SK-N-SH (cell line): ENCODE results near the gene PLBD2. TPM values are rescaled to one million over a fixed set of nuclear protein-coding genes. Genes with fewer than 3 reads are reported as not detected.

ENCODE experiments used
- CTCF ChIA-PET: fragments of 300-600, 350-600 bp; formaldehyde crosslinking; extraction: SDS; loops from one replicate; lab custom pipeline; 2021; lab: Yijun Ruan, JAX
- POLR2A ChIA-PET: fragments of 350-600 bp; sonication (Branson Sonifier 250); formaldehyde crosslinking; extraction: SDS; loops from one replicate; lab custom pipeline; 2020; ENCODE audit warnings: antibody characterized with exemption, inconsistent platforms; lab: Yijun Ruan, JAX
- DNase-seq: peaks from one replicate; pipeline ENCODE4 v3.0.0; 2012
- H2AFZ ChIP-seq: fragments of 200-600 bp; sonication (generic); 2 replicates; pipeline ENCODE4 v1.8.1; 2016; ENCODE audit warnings: antibody characterized with exemption, mild to moderate bottlenecking, low read depth
- H3F3A ChIP-seq: fragments of 200-600 bp; sonication (generic); replicated peaks from 2 replicates; pipeline ENCODE3; 2016; ENCODE audit warnings: antibody characterized with exemption, mild to moderate bottlenecking; ENCODE audit not compliant: insufficient read depth
- H3K27ac ChIP-seq, 2 experiments: fragments of 200-500 bp in 1 of 2; fragments of 200-600 bp in 1 of 2; sonication (Bioruptor generic) in 1 of 2; sonication (generic), shearing (Covaris generic) in 1 of 2; 2 replicates each; pipeline versions ENCODE4 v1.5.1 to v1.6.1; 2014 to 2016; ENCODE audit warnings: low read depth in 2 of 2, inconsistent platforms in 1 of 2, low read length in 1 of 2, mild to moderate bottlenecking in 1 of 2, mixed read lengths in 1 of 2
- H3K27me3 ChIP-seq: fragments of 200-600 bp; sonication (generic), shearing (Covaris generic); 2 replicates; pipeline ENCODE4 v1.6.1; 2016; ENCODE audit warnings: mixed run types; ENCODE audit not compliant: insufficient read depth
- H3K36me3 ChIP-seq, 2 experiments: fragments of 200-500 bp in 1 of 2; fragments of 200-600 bp in 1 of 2; sonication (Bioruptor generic) in 1 of 2; sonication (generic) in 1 of 2; replicated peaks in 1 of 2; 2 replicates each; pipeline versions ENCODE3 to v1.5.1; 2014 to 2016; ENCODE audit warnings: low read length in 1 of 2, mild to moderate bottlenecking in 1 of 2; ENCODE audit not compliant: insufficient read depth in 2 of 2, control insufficient read depth in 1 of 2
- H3K4me1 ChIP-seq, 2 experiments: fragments of 200-500 bp in 1 of 2; fragments of 200-600 bp in 1 of 2; sonication (Bioruptor generic) in 1 of 2; sonication (generic), shearing (Covaris generic) in 1 of 2; 2 replicates each; pipeline versions ENCODE4 v1.5.1 to v1.6.1; 2014 to 2016; ENCODE audit warnings: low read depth in 1 of 2, low read length in 1 of 2, mixed run types in 1 of 2; ENCODE audit not compliant: insufficient read depth in 2 of 2, control insufficient read depth in 1 of 2
- H3K4me2 ChIP-seq: fragments of 200-600 bp; sonication (generic), shearing (Covaris generic); 2 replicates; pipeline ENCODE4 v1.6.1; 2017; ENCODE audit warnings: mixed run types
- H3K4me3 ChIP-seq, 2 experiments: fragments of 200-500 bp in 1 of 2; fragments of 200-600 bp in 1 of 2; sonication (Bioruptor generic) in 1 of 2; sonication (generic), shearing (Covaris generic) in 1 of 2; 2 replicates each; pipeline versions ENCODE4 v1.5.1 to v1.8.1; 2014 to 2016; ENCODE audit warnings: low read depth in 2 of 2, inconsistent platforms in 1 of 2, low read length in 1 of 2, mild to moderate bottlenecking in 1 of 2, mixed read lengths in 1 of 2, moderate library complexity in 1 of 2
- H3K79me2 ChIP-seq: fragments of 200-600 bp; sonication (generic); 2 replicates; pipeline ENCODE4 v1.8.1; 2017; ENCODE audit warnings: mild to moderate bottlenecking; ENCODE audit not compliant: insufficient read depth
- H3K9ac ChIP-seq: fragments of 200-600 bp; sonication (generic); 2 replicates; pipeline ENCODE4 v1.6.1; 2017; ENCODE audit warnings: mixed run types
- H3K9me2 ChIP-seq: fragments of 200-600 bp; sonication (generic); 2 replicates; pipeline ENCODE4 v1.6.1; 2017; ENCODE audit warnings: mixed run types
- H3K9me3 ChIP-seq: fragments of 200-600 bp; sonication (generic); 2 replicates; pipeline ENCODE4 v1.6.1; 2017; ENCODE audit warnings: mixed run types, mild to moderate bottlenecking, moderate library complexity
- H4K20me1 ChIP-seq: fragments of 200-600 bp; sonication (generic); 2 replicates; pipeline ENCODE4 v1.6.1; 2017; ENCODE audit warnings: mild to moderate bottlenecking, mixed run types; ENCODE audit not compliant: insufficient read depth
- CHD2 ChIP-seq: fragments of 150-350 bp; IDR thresholded peaks from 2 replicates; pipeline ENCODE4 v1.6.1; 2018; ENCODE audit warnings: low read length; ENCODE audit not compliant: partially characterized antibody
- EZH2phosphoT487 ChIP-seq: fragments of 200-600 bp; sonication (generic); IDR thresholded peaks from 2 replicates; pipeline ENCODE4 v1.6.1; 2017; ENCODE audit warnings: low read depth, mixed run types, mild to moderate bottlenecking, antibody characterized with exemption, moderate library complexity, borderline replicate concordance
- FOSL2 ChIP-seq: IDR thresholded peaks from 2 replicates; pipeline ENCODE4 v1.4.0; 2012; ENCODE audit warnings: low read depth, mild to moderate bottlenecking, moderate library complexity, borderline replicate concordance
- FOXM1 ChIP-seq: IDR thresholded peaks from 2 replicates; pipeline ENCODE4 v1.4.0; 2012; ENCODE audit warnings: low read depth, mild to moderate bottlenecking
- GATA2 ChIP-seq: sonication (generic); formaldehyde crosslinking; IDR thresholded peaks from 2 replicates; pipeline ENCODE4 v1.5.0; 2020; ENCODE audit warnings: mild to moderate bottlenecking, missing genetic modification reagents
- MEF2A ChIP-seq: IDR thresholded peaks from 2 replicates; pipeline ENCODE4 v1.4.0; 2012; ENCODE audit warnings: low read depth, borderline replicate concordance
- NRF1 ChIP-seq: IDR thresholded peaks from 2 replicates; pipeline ENCODE4 v1.6.1; 2012; ENCODE audit warnings: low read depth, mild to moderate bottlenecking, low read length
- RAD21 ChIP-seq: IDR thresholded peaks from 2 replicates; pipeline ENCODE4 v1.6.1; 2012; ENCODE audit warnings: mild to moderate bottlenecking, low read length
- RFX5 ChIP-seq: IDR thresholded peaks from 2 replicates; pipeline ENCODE4 v1.6.1; 2012; ENCODE audit warnings: mild to moderate bottlenecking, improper control_type of control experiment, low read length
- SIN3A ChIP-seq: IDR thresholded peaks from 2 replicates; pipeline ENCODE4 v1.6.1; 2012; ENCODE audit warnings: low read depth, mild to moderate bottlenecking, low read length, moderate library complexity, borderline replicate concordance
- TAF1 ChIP-seq: IDR thresholded peaks from 2 replicates; pipeline ENCODE4 v1.6.1; 2012; ENCODE audit warnings: low read depth, mild to moderate bottlenecking, low read length, moderate library complexity, borderline replicate concordance
- TCF12 ChIP-seq: IDR thresholded peaks from 2 replicates; pipeline ENCODE4 v1.4.0; 2012
- YY1 ChIP-seq: IDR thresholded peaks from 2 replicates; pipeline ENCODE4 v1.4.0; 2012; ENCODE audit warnings: low read depth, mild to moderate bottlenecking
- WGBS: methylation state at CpG from one replicate; pipeline ENCODE4 v1.1.6; 2017; ENCODE audit warnings: low lambda C conversion rate; 5-methylcytosine and 5-hydroxymethylcytosine counted together
- polyA plus RNA-seq, 3 experiments: library from polyadenylated mRNA; depleted of rRNA; stranded (reverse); fragments of >200 nt; gene quantifications; 2 replicates each; pipeline ENCODE4 v1.2.3, GENCODE V29; 2012
- TF ChIP-seq, protein P1 (sequence below): IDR thresholded peaks from 2 replicates; pipeline ENCODE4 v1.6.1; 2012; ENCODE audit warnings: mild to moderate bottlenecking, low read depth, low read length, moderate library complexity
- TF ChIP-seq, protein P2 (sequence below): IDR thresholded peaks from 2 replicates; pipeline ENCODE4 v1.4.0; 2012; ENCODE audit warnings: low read depth
- TF ChIP-seq, protein P3 (sequence below): fragments of 200-600 bp; sonication (generic); IDR thresholded peaks from 2 replicates; pipeline ENCODE4 v1.6.1; 2017; ENCODE audit warnings: antibody characterized with exemption, mild to moderate bottlenecking, moderate library complexity
- TF ChIP-seq, protein P4 (sequence below): IDR thresholded peaks from 2 replicates; pipeline ENCODE4 v1.4.0; 2012; ENCODE audit warnings: low read depth, borderline replicate concordance

PLBD2 gene
- polyA plus RNA-seq, 1 of the 3 experiments (the other 2 are of a cell fraction) = 15.2 TPM

DNA sequence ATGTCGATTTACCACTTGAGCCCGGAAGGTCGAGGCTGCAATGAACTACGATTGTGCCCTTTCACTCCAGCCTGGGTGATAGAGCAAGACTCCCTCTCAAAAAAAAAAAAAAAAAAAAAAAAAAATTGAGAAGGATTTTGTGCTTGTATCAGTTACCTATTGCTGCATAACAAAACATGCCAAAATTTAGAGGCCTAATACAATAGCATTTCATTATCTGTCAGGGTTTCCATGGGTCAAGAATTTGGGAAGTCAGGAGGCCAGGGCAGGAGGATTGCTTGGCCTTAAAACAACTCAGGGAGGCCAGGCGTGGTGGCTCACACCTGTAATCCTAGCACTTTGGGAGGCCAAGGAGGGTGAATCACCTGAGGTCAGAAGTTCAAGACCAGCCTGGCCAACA lies 18.8 kb upstream of the PLBD2 start:
- Histone ChIP-seq H4K20me1 (no peaks in the 10 kb centered on the region), H3K4me2 (no peak overlapping the region), H3K4me3 (no peak overlapping the region)

More for the DNA sequence above, 18.8 kb upstream of the PLBD2 start:
- Histone ChIP-seq H3K36me3 (no peaks in the 10 kb centered on the region), H3K9ac (no peak overlapping the region), H3K27me3 (no peaks in the 10 kb centered on the region), H3K9me2 (no peaks in the 10 kb centered on the region), H2AFZ (no peak overlapping the region), H3K79me2 (no peaks in the 10 kb centered on the region), H3K27ac (no peak overlapping the region), H3K4me1 (peaks cover 0 to under 1% of the 10 kb centered on the region in 2 experiments; a peak in 1 of 4 replicates), H3K9me3 (no peaks in the 10 kb centered on the region), H3F3A (no peaks in the 10 kb centered on the region)
- DNase-seq = no peak
- POLR2A ChIA-PET = no interaction called here
- 88% methylated on average over 5 of the region's 5 CpGs for WGBS
- CTCF ChIA-PET = no interaction called here
- TF ChIP-seq GATA2 (CRISPR knock-in tag) = no peak
- TF ChIP-seq, protein P1, sequence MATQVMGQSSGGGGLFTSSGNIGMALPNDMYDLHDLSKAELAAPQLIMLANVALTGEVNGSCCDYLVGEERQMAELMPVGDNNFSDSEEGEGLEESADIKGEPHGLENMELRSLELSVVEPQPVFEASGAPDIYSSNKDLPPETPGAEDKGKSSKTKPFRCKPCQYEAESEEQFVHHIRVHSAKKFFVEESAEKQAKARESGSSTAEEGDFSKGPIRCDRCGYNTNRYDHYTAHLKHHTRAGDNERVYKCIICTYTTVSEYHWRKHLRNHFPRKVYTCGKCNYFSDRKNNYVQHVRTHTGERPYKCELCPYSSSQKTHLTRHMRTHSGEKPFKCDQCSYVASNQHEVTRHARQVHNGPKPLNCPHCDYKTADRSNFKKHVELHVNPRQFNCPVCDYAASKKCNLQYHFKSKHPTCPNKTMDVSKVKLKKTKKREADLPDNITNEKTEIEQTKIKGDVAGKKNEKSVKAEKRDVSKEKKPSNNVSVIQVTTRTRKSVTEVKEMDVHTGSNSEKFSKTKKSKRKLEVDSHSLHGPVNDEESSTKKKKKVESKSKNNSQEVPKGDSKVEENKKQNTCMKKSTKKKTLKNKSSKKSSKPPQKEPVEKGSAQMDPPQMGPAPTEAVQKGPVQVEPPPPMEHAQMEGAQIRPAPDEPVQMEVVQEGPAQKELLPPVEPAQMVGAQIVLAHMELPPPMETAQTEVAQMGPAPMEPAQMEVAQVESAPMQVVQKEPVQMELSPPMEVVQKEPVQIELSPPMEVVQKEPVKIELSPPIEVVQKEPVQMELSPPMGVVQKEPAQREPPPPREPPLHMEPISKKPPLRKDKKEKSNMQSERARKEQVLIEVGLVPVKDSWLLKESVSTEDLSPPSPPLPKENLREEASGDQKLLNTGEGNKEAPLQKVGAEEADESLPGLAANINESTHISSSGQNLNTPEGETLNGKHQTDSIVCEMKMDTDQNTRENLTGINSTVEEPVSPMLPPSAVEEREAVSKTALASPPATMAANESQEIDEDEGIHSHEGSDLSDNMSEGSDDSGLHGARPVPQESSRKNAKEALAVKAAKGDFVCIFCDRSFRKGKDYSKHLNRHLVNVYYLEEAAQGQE = no peak
- TF ChIP-seq SIN3A = no peak
- no peak for TF ChIP-seq YY1
- TF ChIP-seq EZH2phosphoT487 = no peak
- TF ChIP-seq, protein P2, sequence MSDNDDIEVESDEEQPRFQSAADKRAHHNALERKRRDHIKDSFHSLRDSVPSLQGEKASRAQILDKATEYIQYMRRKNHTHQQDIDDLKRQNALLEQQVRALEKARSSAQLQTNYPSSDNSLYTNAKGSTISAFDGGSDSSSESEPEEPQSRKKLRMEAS = no peak
- TF ChIP-seq FOSL2 = no peak
- TF ChIP-seq FOXM1 = no peak
- TF ChIP-seq, protein P3, sequence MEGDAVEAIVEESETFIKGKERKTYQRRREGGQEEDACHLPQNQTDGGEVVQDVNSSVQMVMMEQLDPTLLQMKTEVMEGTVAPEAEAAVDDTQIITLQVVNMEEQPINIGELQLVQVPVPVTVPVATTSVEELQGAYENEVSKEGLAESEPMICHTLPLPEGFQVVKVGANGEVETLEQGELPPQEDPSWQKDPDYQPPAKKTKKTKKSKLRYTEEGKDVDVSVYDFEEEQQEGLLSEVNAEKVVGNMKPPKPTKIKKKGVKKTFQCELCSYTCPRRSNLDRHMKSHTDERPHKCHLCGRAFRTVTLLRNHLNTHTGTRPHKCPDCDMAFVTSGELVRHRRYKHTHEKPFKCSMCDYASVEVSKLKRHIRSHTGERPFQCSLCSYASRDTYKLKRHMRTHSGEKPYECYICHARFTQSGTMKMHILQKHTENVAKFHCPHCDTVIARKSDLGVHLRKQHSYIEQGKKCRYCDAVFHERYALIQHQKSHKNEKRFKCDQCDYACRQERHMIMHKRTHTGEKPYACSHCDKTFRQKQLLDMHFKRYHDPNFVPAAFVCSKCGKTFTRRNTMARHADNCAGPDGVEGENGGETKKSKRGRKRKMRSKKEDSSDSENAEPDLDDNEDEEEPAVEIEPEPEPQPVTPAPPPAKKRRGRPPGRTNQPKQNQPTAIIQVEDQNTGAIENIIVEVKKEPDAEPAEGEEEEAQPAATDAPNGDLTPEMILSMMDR = no peak
- no peak for TF ChIP-seq NRF1
- no peak for TF ChIP-seq CHD2
- TF ChIP-seq, protein P4, sequence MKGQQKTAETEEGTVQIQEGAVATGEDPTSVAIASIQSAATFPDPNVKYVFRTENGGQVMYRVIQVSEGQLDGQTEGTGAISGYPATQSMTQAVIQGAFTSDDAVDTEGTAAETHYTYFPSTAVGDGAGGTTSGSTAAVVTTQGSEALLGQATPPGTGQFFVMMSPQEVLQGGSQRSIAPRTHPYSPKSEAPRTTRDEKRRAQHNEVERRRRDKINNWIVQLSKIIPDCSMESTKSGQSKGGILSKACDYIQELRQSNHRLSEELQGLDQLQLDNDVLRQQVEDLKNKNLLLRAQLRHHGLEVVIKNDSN = no peak
- TF ChIP-seq MEF2A = no peak
- TF ChIP-seq RFX5 = no peak
- no peak for TF ChIP-seq TCF12
- TF ChIP-seq TAF1 = no peak
- TF ChIP-seq RAD21 = no peak
